Loucy (cell line): ENCODE results near the gene HSPA12B.

ENCODE experiments used
- H2AFZ ChIP-seq: fragments of 200-600 bp; sonication (generic); 2 replicates; pipeline ENCODE4 v1.6.0; 2016; ENCODE audit warnings: antibody characterized with exemption, mild to moderate bottlenecking, low read length, moderate library complexity
- H3F3A ChIP-seq: fragments of 200-600 bp; 2 replicates; pipeline ENCODE4 v1.6.0; 2016; ENCODE audit warnings: antibody characterized with exemption, low read depth, mild to moderate bottlenecking
- H3K27me3 ChIP-seq: fragments of 200-600 bp; sonication (generic); 2 replicates; pipeline ENCODE4 v1.6.1; 2014; ENCODE audit warnings: low read length, mild to moderate bottlenecking; ENCODE audit not compliant: insufficient read depth, poor library complexity, severe bottlenecking
- H3K36me3 ChIP-seq: fragments of 200-600 bp; sonication (generic); 2 replicates; pipeline ENCODE4 v1.6.1; 2016; ENCODE audit warnings: low read length; ENCODE audit not compliant: insufficient read depth
- H3K4me1 ChIP-seq: fragments of 200-600 bp; sonication (generic); 2 replicates; pipeline ENCODE4 v1.5.1; 2014; ENCODE audit warnings: low read length, mild to moderate bottlenecking; ENCODE audit not compliant: insufficient read depth, poor library complexity, severe bottlenecking
- H3K4me2 ChIP-seq: fragments of 200-600 bp; sonication (generic); 2 replicates; pipeline ENCODE4 v1.6.0; 2014; ENCODE audit warnings: antibody characterized with exemption, low read length, low read depth, mild to moderate bottlenecking; ENCODE audit not compliant: poor library complexity, severe bottlenecking
- H3K4me3 ChIP-seq: fragments of 200-600 bp; sonication (generic); 2 replicates; pipeline ENCODE4 v1.5.1; 2014; ENCODE audit warnings: low read length, mild to moderate bottlenecking, mixed read lengths; ENCODE audit not compliant: poor library complexity, severe bottlenecking
- H3K79me2 ChIP-seq: fragments of 200-600 bp; sonication (generic); 2 replicates; pipeline ENCODE4 v1.6.1; 2014; ENCODE audit warnings: low read length; ENCODE audit not compliant: insufficient read depth
- H3K9ac ChIP-seq: fragments of 200-600 bp; sonication (generic); 2 replicates; pipeline ENCODE4 v1.6.0; 2014; ENCODE audit warnings: mild to moderate bottlenecking, low read depth, low read length, moderate library complexity; ENCODE audit not compliant: poor library complexity, severe bottlenecking
- H3K9me2 ChIP-seq: fragments of 200-600 bp; sonication (generic); replicated peaks from 2 replicates; pipeline ENCODE4 v1.6.1; 2016; ENCODE audit warnings: low read depth, low read length, mixed read lengths
- H3K9me3 ChIP-seq: fragments of 200-600 bp; sonication (generic); 2 replicates; pipeline ENCODE4 v1.6.1; 2014; ENCODE audit warnings: mild to moderate bottlenecking, antibody characterized with exemption, low read length, low read depth; ENCODE audit not compliant: insufficient read depth
- H4K20me1 ChIP-seq: fragments of 200-600 bp; sonication (generic); 2 replicates; pipeline ENCODE4 v1.6.0; 2014; ENCODE audit warnings: antibody characterized with exemption, low read length, mild to moderate bottlenecking; ENCODE audit not compliant: insufficient read depth, poor library complexity, severe bottlenecking
- EZH2phosphoT487 ChIP-seq: fragments of 200-600 bp; IDR thresholded peaks from 2 replicates; pipeline ENCODE4 v1.6.1; 2018; ENCODE audit warnings: antibody characterized with exemption, mild to moderate bottlenecking, moderate library complexity, borderline replicate concordance
- TF ChIP-seq, protein P1 (sequence below): fragments of 200-600 bp; sonication (generic); conservative IDR thresholded peaks from 2 replicates; pipeline ENCODE4 v1.5.1; 2014; ENCODE audit warnings: mild to moderate bottlenecking, antibody characterized with exemption, low read length

Gene HSPA12B

DNA sequence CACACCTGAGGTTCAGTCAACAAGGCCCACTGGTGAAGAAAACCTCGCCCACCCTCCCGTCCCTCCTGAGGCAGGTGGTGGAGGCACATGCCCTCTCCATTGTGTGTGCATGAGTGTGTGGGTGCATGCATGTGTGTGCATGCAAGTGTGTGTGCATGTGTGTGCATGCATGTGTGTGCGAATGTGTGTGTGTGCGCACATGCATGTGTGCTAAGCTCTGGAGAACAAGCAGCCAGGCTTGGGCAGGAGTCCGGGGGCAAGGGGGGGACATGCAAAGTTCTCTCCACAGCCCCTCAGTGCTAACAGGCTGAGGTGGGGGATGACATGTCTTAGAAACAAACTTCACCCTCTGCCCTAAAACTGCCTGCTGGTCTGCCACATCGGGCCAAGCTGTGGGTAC lies 3.1 kb upstream of the HSPA12B start:
- Histone ChIP-seq H3K27me3 (no peaks in the 10 kb centered on the region), H2AFZ (no peak overlapping the region), H4K20me1 (no peaks in the 10 kb centered on the region), H3F3A (no peaks in the 10 kb centered on the region), H3K4me3 (no peak overlapping the region), H3K36me3 (no peaks in the 10 kb centered on the region), H3K9ac (no peak overlapping the region), H3K4me1 (peaks cover 3% of the 10 kb centered on the region), H3K4me2 (no peak overlapping the region), H3K79me2 (no peaks in the 10 kb centered on the region), H3K9me3 (no peaks in the 10 kb centered on the region), H3K9me2 (no peaks in the 10 kb centered on the region)
- no peak for TF ChIP-seq EZH2phosphoT487
- TF ChIP-seq, protein P1, sequence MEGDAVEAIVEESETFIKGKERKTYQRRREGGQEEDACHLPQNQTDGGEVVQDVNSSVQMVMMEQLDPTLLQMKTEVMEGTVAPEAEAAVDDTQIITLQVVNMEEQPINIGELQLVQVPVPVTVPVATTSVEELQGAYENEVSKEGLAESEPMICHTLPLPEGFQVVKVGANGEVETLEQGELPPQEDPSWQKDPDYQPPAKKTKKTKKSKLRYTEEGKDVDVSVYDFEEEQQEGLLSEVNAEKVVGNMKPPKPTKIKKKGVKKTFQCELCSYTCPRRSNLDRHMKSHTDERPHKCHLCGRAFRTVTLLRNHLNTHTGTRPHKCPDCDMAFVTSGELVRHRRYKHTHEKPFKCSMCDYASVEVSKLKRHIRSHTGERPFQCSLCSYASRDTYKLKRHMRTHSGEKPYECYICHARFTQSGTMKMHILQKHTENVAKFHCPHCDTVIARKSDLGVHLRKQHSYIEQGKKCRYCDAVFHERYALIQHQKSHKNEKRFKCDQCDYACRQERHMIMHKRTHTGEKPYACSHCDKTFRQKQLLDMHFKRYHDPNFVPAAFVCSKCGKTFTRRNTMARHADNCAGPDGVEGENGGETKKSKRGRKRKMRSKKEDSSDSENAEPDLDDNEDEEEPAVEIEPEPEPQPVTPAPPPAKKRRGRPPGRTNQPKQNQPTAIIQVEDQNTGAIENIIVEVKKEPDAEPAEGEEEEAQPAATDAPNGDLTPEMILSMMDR: no peak

DNA sequence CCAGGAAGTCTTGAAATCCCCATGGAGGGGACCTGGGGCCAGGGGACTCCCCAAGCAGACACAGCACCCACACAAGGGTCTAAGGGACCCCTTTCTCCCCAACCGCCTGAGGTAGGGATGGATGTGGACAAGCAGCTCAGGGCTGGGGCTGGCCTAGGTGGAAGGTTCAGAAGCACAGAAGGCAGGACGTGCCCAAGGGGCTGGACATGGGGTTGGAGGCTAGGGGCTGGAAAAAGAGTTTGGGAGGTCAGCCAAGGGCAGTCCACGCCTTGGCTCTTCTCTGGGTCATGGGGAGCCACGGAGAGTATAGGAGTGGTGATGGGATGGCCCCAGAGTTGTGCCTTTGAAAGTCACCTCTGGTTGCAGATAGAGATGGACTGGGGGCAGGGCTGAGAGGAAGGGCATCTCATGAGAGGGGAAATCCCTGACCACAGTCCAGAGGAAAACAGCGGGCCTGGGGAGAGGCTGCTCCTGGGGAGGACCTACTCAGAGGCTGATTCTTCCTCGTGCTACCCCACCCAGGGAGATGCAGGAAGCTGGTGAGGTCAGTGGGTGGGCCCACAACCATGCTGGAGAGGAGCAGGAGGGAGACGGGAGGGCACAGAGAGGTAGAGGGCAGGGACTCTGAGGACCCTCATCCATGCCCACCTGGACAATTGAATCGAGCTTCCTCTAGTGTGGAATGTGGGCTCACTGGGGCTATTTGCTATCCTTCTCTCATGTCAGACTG lies 2.5 kb upstream of the HSPA12B start:
- Histone ChIP-seq H3K27me3 (no peaks in the 10 kb centered on the region), H3K9ac (no peak overlapping the region)

DNA sequence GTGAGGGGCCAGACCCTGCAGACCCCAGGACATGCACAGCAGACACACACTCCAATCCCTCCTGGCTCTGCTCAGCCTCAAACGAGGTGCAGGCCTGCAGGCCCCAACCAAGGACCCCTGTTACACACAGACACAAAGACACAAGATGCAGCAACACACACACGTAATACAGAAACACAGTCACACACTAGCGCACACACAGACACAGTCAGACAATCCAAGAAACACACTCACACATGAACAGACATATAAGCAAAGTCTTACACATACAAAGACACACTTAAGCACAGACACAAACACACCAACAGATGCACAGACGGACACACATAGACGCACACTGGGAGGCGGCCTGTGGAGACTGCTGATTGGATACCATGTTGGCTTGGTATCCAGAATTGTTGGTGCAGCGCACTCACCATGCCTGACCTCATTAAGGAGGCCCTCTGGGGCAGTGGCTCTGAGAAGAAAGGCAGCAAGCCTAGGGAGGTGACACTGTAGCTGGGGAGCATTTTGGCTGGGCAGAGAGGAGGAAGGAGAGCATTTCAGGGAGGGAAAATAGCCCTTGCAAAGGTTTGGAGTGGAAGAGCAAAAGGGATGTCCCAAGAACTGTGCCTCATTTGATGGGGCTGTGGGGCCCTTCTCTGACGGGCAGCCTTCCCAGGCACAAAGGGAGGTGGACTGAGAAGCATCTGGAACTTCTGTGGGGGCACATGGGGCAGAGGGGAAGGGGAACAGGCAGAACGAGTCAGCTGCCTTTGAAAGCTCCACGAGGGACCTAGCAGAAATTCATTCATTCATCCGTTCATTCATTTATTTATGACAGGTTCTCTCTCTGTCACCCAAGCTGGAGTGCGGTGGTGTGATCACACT lies 1.4 kb upstream of the HSPA12B start:
- H3K4me3 ChIP-seq: no peak overlapping the region
- H3K27me3 ChIP-seq: no peaks in the 10 kb centered on the region

More for the DNA sequence above, 2.5 kb upstream of the HSPA12B start:
- Histone ChIP-seq H3K4me1 (peaks cover 3% of the 10 kb centered on the region), H3K9me2 (no peaks in the 10 kb centered on the region), H3K4me2 (no peak overlapping the region), H3K36me3 (no peaks in the 10 kb centered on the region), H3F3A (no peaks in the 10 kb centered on the region), H3K79me2 (no peaks in the 10 kb centered on the region), H3K9me3 (no peaks in the 10 kb centered on the region), H2AFZ (no peak overlapping the region), H4K20me1 (no peaks in the 10 kb centered on the region), H3K4me3 (no peak overlapping the region)
- no peak for TF ChIP-seq EZH2phosphoT487
- TF ChIP-seq, protein P1: no peak

More for the DNA sequence above, 1.4 kb upstream of the HSPA12B start:
- Histone ChIP-seq H2AFZ (no peak overlapping the region), H3K9ac (no peak overlapping the region), H4K20me1 (no peaks in the 10 kb centered on the region), H3K79me2 (no peaks in the 10 kb centered on the region), H3K4me1 (peaks cover 3% of the 10 kb centered on the region), H3K9me3 (no peaks in the 10 kb centered on the region), H3K4me2 (no peak overlapping the region), H3K9me2 (no peaks in the 10 kb centered on the region), H3K36me3 (no peaks in the 10 kb centered on the region), H3F3A (no peaks in the 10 kb centered on the region)
- TF ChIP-seq, protein P1: no peak
- no peak for TF ChIP-seq EZH2phosphoT487
